ENCODE measurements around the gene NCOA7.
"Not testable (repeated sequence)": the region's sequence is repeated elsewhere in the genome, so short reads cannot be mapped to it uniquely, and the experiment has no call there.

NCOA7 gene

GRCh38 chr6:125948455-125948854, 157.7 kb downstream of the NCOA7 start:
- no peak overlapping the region for H3K27ac ChIP-seq (ENCODE audit: low read length)
- H3K4me1 ChIP-seq (ENCODE audit: low read length) = peaks cover 5% of the 10 kb centered on the region; the same call in 1 of the 2 replicates
- no peaks in the 10 kb centered on the region for H3K36me3 ChIP-seq (replicated peaks; ENCODE audit: insufficient read depth, low read length)
- H3K9me2 ChIP-seq (replicated peaks; ENCODE audit: insufficient read depth, low read length) = no peaks in the 10 kb centered on the region
- H3K27me3 ChIP-seq (replicated peaks; ENCODE audit: insufficient read depth, low read length) = no peaks in the 10 kb centered on the region
- no peaks in the 10 kb centered on the region for H4K20me1 ChIP-seq (ENCODE audit: insufficient read depth, low read length)
- no peak for DNase-seq
- H3F3A ChIP-seq (ENCODE audit: insufficient read depth, low read length) = peaks cover 6% of the 10 kb centered on the region; the same call in 1 of the 2 replicates
- no peaks in the 10 kb centered on the region for H3K79me2 ChIP-seq (ENCODE audit: low read length)
- TF ChIP-seq EZH2phosphoT487 (IDR thresholded peaks at IDR 0.05; ENCODE audit: low read length) = no peak
- TF ChIP-seq, protein P1, sequence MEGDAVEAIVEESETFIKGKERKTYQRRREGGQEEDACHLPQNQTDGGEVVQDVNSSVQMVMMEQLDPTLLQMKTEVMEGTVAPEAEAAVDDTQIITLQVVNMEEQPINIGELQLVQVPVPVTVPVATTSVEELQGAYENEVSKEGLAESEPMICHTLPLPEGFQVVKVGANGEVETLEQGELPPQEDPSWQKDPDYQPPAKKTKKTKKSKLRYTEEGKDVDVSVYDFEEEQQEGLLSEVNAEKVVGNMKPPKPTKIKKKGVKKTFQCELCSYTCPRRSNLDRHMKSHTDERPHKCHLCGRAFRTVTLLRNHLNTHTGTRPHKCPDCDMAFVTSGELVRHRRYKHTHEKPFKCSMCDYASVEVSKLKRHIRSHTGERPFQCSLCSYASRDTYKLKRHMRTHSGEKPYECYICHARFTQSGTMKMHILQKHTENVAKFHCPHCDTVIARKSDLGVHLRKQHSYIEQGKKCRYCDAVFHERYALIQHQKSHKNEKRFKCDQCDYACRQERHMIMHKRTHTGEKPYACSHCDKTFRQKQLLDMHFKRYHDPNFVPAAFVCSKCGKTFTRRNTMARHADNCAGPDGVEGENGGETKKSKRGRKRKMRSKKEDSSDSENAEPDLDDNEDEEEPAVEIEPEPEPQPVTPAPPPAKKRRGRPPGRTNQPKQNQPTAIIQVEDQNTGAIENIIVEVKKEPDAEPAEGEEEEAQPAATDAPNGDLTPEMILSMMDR (IDR thresholded peaks at IDR 0.05; ENCODE audit: low read length) = no peak
- no peak for TF ChIP-seq EZH2 (optimal IDR thresholded peaks at IDR 0.05; ENCODE audit: low read depth, low read length)
- no peak overlapping the region for H2AFZ ChIP-seq (ENCODE audit: low read length)
- H3K9me3 ChIP-seq (replicated peaks; ENCODE audit: insufficient read depth, low read length) = no peaks in the 10 kb centered on the region
- no peak overlapping the region for H3K4me2 ChIP-seq (ENCODE audit: low read depth, low read length)
- no peak overlapping the region for H3K4me3 ChIP-seq (ENCODE audit: low read length)
- no peak overlapping the region for H3K9ac ChIP-seq (ENCODE audit: low read length)

- H3K79me2 ChIP-seq (ENCODE audit: low read length) = no peaks in the 10 kb centered on the region
- no peaks in the 10 kb centered on the region for H3K27me3 ChIP-seq (replicated peaks; ENCODE audit: insufficient read depth, low read length)
- H3K4me2 ChIP-seq (ENCODE audit: low read depth, low read length) = no peak overlapping the region
- H3K9me2 ChIP-seq (replicated peaks; ENCODE audit: insufficient read depth, low read length) = no peaks in the 10 kb centered on the region
- H3K36me3 ChIP-seq (replicated peaks; ENCODE audit: insufficient read depth, low read length) = no peaks in the 10 kb centered on the region
- H3K9me3 ChIP-seq (replicated peaks; ENCODE audit: insufficient read depth, low read length) = no peaks in the 10 kb centered on the region
- no peak overlapping the region for H3K9ac ChIP-seq (ENCODE audit: low read length)
- H3K4me1 ChIP-seq (ENCODE audit: low read length) = peaks cover 9% of the 10 kb centered on the region; the same call in 1 of the 2 replicates
- no peaks in the 10 kb centered on the region for H4K20me1 ChIP-seq (ENCODE audit: insufficient read depth, low read length)
- no peak overlapping the region for H2AFZ ChIP-seq (ENCODE audit: low read length)
- no peak overlapping the region for H3K27ac ChIP-seq (ENCODE audit: low read length)
- DNase-seq = no peak
- TF ChIP-seq, protein P1 (IDR thresholded peaks at IDR 0.05; ENCODE audit: low read length) = no peak
- TF ChIP-seq EZH2 (optimal IDR thresholded peaks at IDR 0.05; ENCODE audit: low read depth, low read length) = no peak
- TF ChIP-seq EZH2phosphoT487 (IDR thresholded peaks at IDR 0.05; ENCODE audit: low read length) = no peak
- peaks cover 6% of the 10 kb centered on the region; the same call in 1 of the 2 replicates for H3F3A ChIP-seq (ENCODE audit: insufficient read depth, low read length)
- no peak overlapping the region for H3K4me3 ChIP-seq (ENCODE audit: low read length)
Measured at GRCh38 chr6:125949069-125949468, 158.3 kb downstream of the NCOA7 start.

GRCh38 chr6:125950293-125950692, 159.5 kb downstream of the NCOA7 start:
- Histone ChIP-seq H3K27me3 (replicated peaks; ENCODE audit: insufficient read depth, low read length) (no peaks in the 10 kb centered on the region), H3K79me2 (ENCODE audit: low read length) (no peaks in the 10 kb centered on the region), H3K4me1 (ENCODE audit: low read length) (peaks cover 11% of the 10 kb centered on the region; the same call in 1 of the 2 replicates), H3K4me3 (ENCODE audit: low read length) (no peak overlapping the region), H3K27ac (ENCODE audit: low read length) (no peak overlapping the region), H3K9ac (ENCODE audit: low read length) (no peak overlapping the region), H3K9me2 (replicated peaks; ENCODE audit: insufficient read depth, low read length) (no peaks in the 10 kb centered on the region), H4K20me1 (ENCODE audit: insufficient read depth, low read length) (no peaks in the 10 kb centered on the region), H2AFZ (ENCODE audit: low read length) (no peak overlapping the region), H3K9me3 (replicated peaks; ENCODE audit: insufficient read depth, low read length) (no peaks in the 10 kb centered on the region), H3K36me3 (replicated peaks; ENCODE audit: insufficient read depth, low read length) (no peaks in the 10 kb centered on the region), H3K4me2 (ENCODE audit: low read depth, low read length) (no peak overlapping the region), H3F3A (ENCODE audit: insufficient read depth, low read length) (peaks cover 6% of the 10 kb centered on the region; the same call in 1 of the 2 replicates)
- DNase-seq = no peak
- TF ChIP-seq EZH2 (optimal IDR thresholded peaks at IDR 0.05; ENCODE audit: low read depth, low read length) = no peak
- TF ChIP-seq EZH2phosphoT487 (IDR thresholded peaks at IDR 0.05; ENCODE audit: low read length) = no peak
- TF ChIP-seq, protein P1 (IDR thresholded peaks at IDR 0.05; ENCODE audit: low read length) = no peak

DNA sequence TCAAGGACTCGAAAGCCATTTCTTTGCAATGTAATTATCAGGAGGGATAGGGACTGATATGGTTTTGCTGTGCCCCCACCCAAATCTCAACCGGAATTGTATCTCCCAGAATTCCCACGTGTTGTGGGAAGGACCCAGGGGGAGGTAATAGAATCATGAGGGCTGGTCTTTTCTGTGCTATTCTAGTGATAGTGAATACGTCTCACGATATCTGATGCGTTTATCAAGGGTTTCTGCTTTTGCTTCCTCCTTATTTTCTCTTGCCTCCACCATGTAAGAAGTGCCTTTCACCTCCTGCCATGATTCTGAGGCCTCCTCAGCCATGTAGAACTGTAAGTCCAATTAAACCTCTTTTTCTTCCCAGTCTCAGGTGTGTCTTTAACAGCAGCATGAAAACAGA, 160.0 kb downstream of the NCOA7 start:
- not testable (repeated sequence) for H2AFZ ChIP-seq (ENCODE audit: low read length); H3F3A ChIP-seq (ENCODE audit: insufficient read depth, low read length); H4K20me1 ChIP-seq (ENCODE audit: insufficient read depth, low read length); H3K79me2 ChIP-seq (ENCODE audit: low read length); H3K4me2 ChIP-seq (ENCODE audit: low read depth, low read length); H3K27ac ChIP-seq (ENCODE audit: low read length); H3K4me3 ChIP-seq (ENCODE audit: low read length); DNase-seq; H3K27me3 ChIP-seq (replicated peaks; ENCODE audit: insufficient read depth, low read length); H3K36me3 ChIP-seq (replicated peaks; ENCODE audit: insufficient read depth, low read length); H3K9ac ChIP-seq (ENCODE audit: low read length); H3K9me2 ChIP-seq (replicated peaks; ENCODE audit: insufficient read depth, low read length); H3K9me3 ChIP-seq (replicated peaks; ENCODE audit: insufficient read depth, low read length)
- peaks cover 11% of the 10 kb centered on the region; the same call in 1 of the 2 replicates for H3K4me1 ChIP-seq (ENCODE audit: low read length)

Data from MM.1S (cell line).